NT2/D1 (cell line): ENCODE measurements around the gene CTXN1.
A peak's percentile ranks its signal among the peaks of the same experiment; 100 is the strongest.

Experiments used
- DNase-seq: peaks from one replicate; pipeline ENCODE4 v3.0.0-alpha.2; 2011; ENCODE audit warnings: low read depth, low spot score
- H3K27me3 ChIP-seq: 2 replicates; pipeline ENCODE4 v1.6.0; 2011; ENCODE audit warnings: mild to moderate bottlenecking; ENCODE audit not compliant: insufficient read length, insufficient read depth
- H3K36me3 ChIP-seq: 2 replicates; pipeline ENCODE4 v1.6.1; 2011; ENCODE audit warnings: mild to moderate bottlenecking, low read length, mixed read lengths; ENCODE audit not compliant: insufficient read depth, insufficient read length
- H3K4me1 ChIP-seq: 2 replicates; pipeline ENCODE4 v1.5.1; 2011; ENCODE audit not compliant: insufficient read depth, insufficient read length
- H3K4me3 ChIP-seq: 2 replicates; pipeline ENCODE4 v1.5.1; 2011; ENCODE audit warnings: low read depth; ENCODE audit not compliant: insufficient read length
- H3K9ac ChIP-seq: 2 replicates; pipeline ENCODE4 v1.6.0; 2011; ENCODE audit warnings: low read depth; ENCODE audit not compliant: insufficient read length
- H3K9me3 ChIP-seq: 2 replicates; pipeline ENCODE4 v1.5.1; 2011; ENCODE audit warnings: mild to moderate bottlenecking, low read length; ENCODE audit not compliant: insufficient read depth
- SUZ12 ChIP-seq: IDR thresholded peaks from 2 replicates; pipeline ENCODE4 v1.6.1; 2011; ENCODE audit not compliant: insufficient read length, insufficient read depth; ENCODE audit errors: extremely low read depth
- YY1 ChIP-seq: IDR thresholded peaks from 2 replicates; pipeline ENCODE4 v1.6.1; 2011; ENCODE audit not compliant: insufficient read length, insufficient read depth
- ZNF274 ChIP-seq: IDR thresholded peaks from 2 replicates; pipeline ENCODE4 v1.6.1; 2011; ENCODE audit warnings: mild to moderate bottlenecking, low read depth, low read length

Gene CTXN1

GRCh38 chr19:7928741-7929701 lies 3.1 kb upstream of the CTXN1 start:
- H3K36me3 ChIP-seq = peaks cover 71% of the 10 kb centered on the region
- peaks cover 31% of the 10 kb centered on the region for H3K4me1 ChIP-seq
- TF ChIP-seq ZNF274 (no peak), SUZ12 (no peak), YY1 (no peak)
- no peaks in the 10 kb centered on the region for H3K9me3 ChIP-seq
- no peak for DNase-seq
- no peaks in the 10 kb centered on the region for H3K27me3 ChIP-seq
- peak overlapping the region; percentile 71 for H3K9ac ChIP-seq
- H3K4me3 ChIP-seq = no peak overlapping the region

DNA sequence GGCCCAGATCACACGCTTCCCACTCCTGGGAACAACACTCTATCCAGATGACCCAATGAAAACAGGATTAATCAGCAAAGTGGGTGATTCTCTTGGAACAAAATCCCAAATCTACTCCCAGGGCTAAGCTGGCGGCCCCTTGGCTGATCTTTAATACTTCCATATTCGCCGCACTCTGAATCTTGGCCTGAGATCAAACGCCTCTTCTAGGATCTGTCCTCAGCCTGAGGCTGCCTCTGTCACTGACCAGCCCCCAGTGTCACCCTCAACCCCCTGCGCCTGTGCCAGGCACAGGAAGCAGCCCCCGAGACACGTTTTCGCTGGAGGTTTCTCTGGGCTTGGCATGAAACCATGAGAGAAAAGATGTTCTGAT lies 2.4 kb upstream of the CTXN1 start:
- H3K9ac ChIP-seq = peak overlapping the region; percentile 1

GRCh38 chr19:7927605-7928333 lies 1.8 kb upstream of the CTXN1 start:
- no peak overlapping the region for H3K4me3 ChIP-seq
- DNase-seq = no peak
- TF ChIP-seq YY1 = no peak
- no peaks in the 10 kb centered on the region for H3K27me3 ChIP-seq
- peaks cover 71% of the 10 kb centered on the region for H3K36me3 ChIP-seq
- no peaks in the 10 kb centered on the region for H3K9me3 ChIP-seq
- peak overlapping the region; percentile 8 for H3K9ac ChIP-seq
- H3K4me1 ChIP-seq = peaks cover 30% of the 10 kb centered on the region

More for the DNA sequence above, 2.4 kb upstream of the CTXN1 start:
- Histone ChIP-seq H3K9me3 (no peaks in the 10 kb centered on the region), H3K4me1 (peaks cover 30% of the 10 kb centered on the region), H3K4me3 (no peak overlapping the region), H3K27me3 (no peaks in the 10 kb centered on the region), H3K36me3 (peaks cover 71% of the 10 kb centered on the region)
- TF ChIP-seq SUZ12 = no peak
- TF ChIP-seq ZNF274 = no peak
- TF ChIP-seq YY1 = no peak
- DNase-seq = no peak

- DNase-seq = no peak
- H3K9me3 ChIP-seq = no peaks in the 10 kb centered on the region
- H3K27me3 ChIP-seq = no peaks in the 10 kb centered on the region
- H3K4me3 ChIP-seq = no peak overlapping the region
- H3K9ac ChIP-seq = peak overlapping the region; percentile 80
- peaks cover 36% of the 10 kb centered on the region for H3K4me1 ChIP-seq
- H3K36me3 ChIP-seq = peaks cover 71% of the 10 kb centered on the region
- TF ChIP-seq ZNF274 = no peak
- no peak for TF ChIP-seq SUZ12
- no peak for TF ChIP-seq YY1
These were observed 1.0 kb upstream of the CTXN1 start for GRCh38 chr19:7926727-7927604.

- DNase-seq = no peak
These were observed 624 bp downstream of the CTXN1 start for GRCh38 chr19:7925171-7925851.

DNA sequence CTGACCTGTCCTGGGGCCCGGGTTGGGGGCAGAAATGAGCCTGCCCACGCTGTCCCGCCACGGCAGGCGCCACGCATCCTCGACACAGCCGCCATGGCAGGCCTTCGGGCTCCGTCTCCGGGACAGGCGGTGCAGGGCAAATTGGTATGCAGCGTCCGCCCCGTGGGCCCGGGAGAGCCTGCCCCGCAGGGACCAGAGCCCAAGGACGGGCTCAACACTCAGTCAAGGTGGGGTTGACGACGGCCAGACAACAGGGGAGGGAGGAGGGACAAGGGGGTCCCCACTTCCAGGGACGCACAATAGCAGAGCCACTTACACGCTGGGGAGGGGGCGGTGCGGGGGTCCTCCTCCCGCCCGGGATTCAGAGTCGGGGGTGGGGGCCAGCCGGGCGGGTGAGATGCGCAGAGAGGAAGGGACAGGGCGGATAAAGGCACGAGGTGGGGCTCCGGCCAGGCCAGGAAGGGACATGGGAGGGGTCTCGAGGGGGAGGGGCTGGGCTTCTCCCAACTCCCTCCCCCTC lies 1.2 kb downstream of the CTXN1 start:
- H3K36me3 ChIP-seq = peaks cover 56% of the 10 kb centered on the region
- H3K4me1 ChIP-seq = peaks cover 44% of the 10 kb centered on the region
- H3K4me3 ChIP-seq = no peak overlapping the region
- DNase-seq = no peak
- H3K9me3 ChIP-seq = no peaks in the 10 kb centered on the region
- no peaks in the 10 kb centered on the region for H3K27me3 ChIP-seq
- TF ChIP-seq ZNF274 (no peak), SUZ12 (no peak), YY1 (no peak)
- H3K9ac ChIP-seq = peak overlapping the region; percentile 50

More at GRCh38 chr19:7925171-7925851, 624 bp downstream of the CTXN1 start:
- Histone ChIP-seq H3K27me3 (no peaks in the 10 kb centered on the region), H3K9me3 (no peaks in the 10 kb centered on the region), H3K4me1 (peaks cover 44% of the 10 kb centered on the region), H3K36me3 (peaks cover 60% of the 10 kb centered on the region), H3K9ac (peak overlapping the region; percentile 74), H3K4me3 (peak overlapping the region; percentile 53)
- TF ChIP-seq SUZ12 = no peak
- no peak for TF ChIP-seq YY1
- no peak for TF ChIP-seq ZNF274
